GM23338 (cell line): ENCODE measurements around the gene KCNIP2. TPM values are rescaled to one million over a fixed set of nuclear protein-coding genes. Genes with fewer than 3 reads are reported as not detected.

ENCODE experiments used
- ATAC-seq: fragments of 200-7000 bp; cut with Tn5 transposase; 3 replicates; pipeline ENCODE4 v1.9.1; 2020
- DNase-seq: peaks from one replicate; pipeline ENCODE4 v3.0.0-alpha.2; 2015; ENCODE audit warnings: low spot score
- H2AFZ ChIP-seq: fragments of 200-600 bp; sonication (generic); 2 replicates; pipeline ENCODE4 v1.8.0; 2016; ENCODE audit warnings: antibody characterized with exemption, mild to moderate bottlenecking, moderate library complexity
- H3F3A ChIP-seq: fragments of 200-600 bp; sonication (generic); replicated peaks from 2 replicates; pipeline ENCODE4 v1.8.0; 2017; ENCODE audit warnings: antibody characterized with exemption, mixed run types, low read depth
- H3K27ac ChIP-seq: fragments of 200-600 bp; sonication (generic); 2 replicates; pipeline ENCODE4 v1.6.1; 2016; ENCODE audit warnings: low read depth
- H3K27me3 ChIP-seq: fragments of 200-600 bp; sonication (generic); 2 replicates; pipeline ENCODE4 v1.8.0; 2016; ENCODE audit warnings: mild to moderate bottlenecking, mixed run types, moderate library complexity; ENCODE audit not compliant: insufficient read depth
- H3K36me3 ChIP-seq: fragments of 200-600 bp; sonication (generic); 2 replicates; pipeline ENCODE4 v1.8.0; 2016; ENCODE audit warnings: mild to moderate bottlenecking; ENCODE audit not compliant: insufficient read depth
- H3K4me1 ChIP-seq: fragments of 200-600 bp; sonication (generic); 2 replicates; pipeline ENCODE4 v1.8.0; 2016; ENCODE audit warnings: mild to moderate bottlenecking, moderate library complexity; ENCODE audit not compliant: insufficient read depth
- H3K4me2 ChIP-seq: fragments of 200-600 bp; sonication (generic); 2 replicates; pipeline ENCODE4 v1.7.1; 2017; ENCODE audit warnings: mixed run types
- H3K4me3 ChIP-seq: fragments of 200-600 bp; sonication (generic); 2 replicates; pipeline ENCODE4 v1.6.1; 2016; ENCODE audit warnings: mixed run types
- H3K79me2 ChIP-seq: fragments of 200-600 bp; sonication (generic); replicated peaks from 2 replicates; pipeline ENCODE4 v1.8.0; 2017; ENCODE audit warnings: mild to moderate bottlenecking; ENCODE audit not compliant: insufficient read depth
- H3K9me2 ChIP-seq: fragments of 200-600 bp; sonication (generic); 2 replicates; pipeline ENCODE4 v1.8.0; 2017; ENCODE audit not compliant: insufficient read depth
- H4K20me1 ChIP-seq: fragments of 200-600 bp; sonication (generic); replicated peaks from 2 replicates; pipeline ENCODE4 v1.8.0; 2017; ENCODE audit warnings: mild to moderate bottlenecking; ENCODE audit not compliant: insufficient read depth
- H3K27ac Mint-ChIP-seq: 2 replicates; pipeline ENCODE4 v1.8.0; 2020; ENCODE audit warnings: inconsistent platforms, mild to moderate bottlenecking, moderate library complexity, mixed read lengths
- H3K27me3 Mint-ChIP-seq: 3 replicates; pipeline ENCODE4 v1.8.0; 2022; ENCODE audit warnings: low read depth, mild to moderate bottlenecking, moderate library complexity, mixed read lengths, inconsistent platforms; ENCODE audit not compliant: insufficient read depth, poor library complexity
- H3K36me3 Mint-ChIP-seq: 3 replicates; pipeline ENCODE4 v1.8.0; 2021; ENCODE audit warnings: low read depth, mild to moderate bottlenecking, inconsistent platforms, moderate library complexity, mixed read lengths
- H3K4me1 Mint-ChIP-seq: 3 replicates; pipeline ENCODE4 v1.8.0; 2020; ENCODE audit warnings: mild to moderate bottlenecking, inconsistent platforms, mixed read lengths
- H3K4me3 Mint-ChIP-seq: 3 replicates; pipeline ENCODE4 v1.8.0; 2021; ENCODE audit warnings: moderate library complexity, mild to moderate bottlenecking, inconsistent platforms, mixed read lengths
- H3K9me3 Mint-ChIP-seq: 3 replicates; pipeline ENCODE4 v1.8.0; 2020; ENCODE audit warnings: moderate library complexity, mild to moderate bottlenecking, inconsistent platforms, mixed read lengths
- CREB1 ChIP-seq: fragments of 250-450 bp; sonication (Bioruptor Pico); IDR thresholded peaks from 2 replicates; pipeline ENCODE4 v1.5.0; 2020; ENCODE audit warnings: low read depth, mild to moderate bottlenecking, moderate library complexity
- CTCF ChIP-seq, 2 experiments: fragments of 200-600 bp in 1 of 2; sonication (generic) in 1 of 2; conservative IDR thresholded peaks; 2 replicates each; pipeline versions ENCODE4 v1.5.1 to v1.6.1; 2016 to 2017; ENCODE audit warnings: antibody characterized with exemption in 2 of 2, low read depth in 2 of 2, mild to moderate bottlenecking in 2 of 2, moderate library complexity in 1 of 2
- ETS1 ChIP-seq: IDR thresholded peaks from 2 replicates; pipeline ENCODE4 v1.6.1; 2016; ENCODE audit warnings: antibody characterized with exemption
- EZH2 ChIP-seq: fragments of 200-600 bp; sonication (generic); IDR thresholded peaks from one replicate; pipeline ENCODE4 v1.8.0; 2017; ENCODE audit warnings: antibody characterized with exemption, mild to moderate bottlenecking, low read depth; ENCODE audit not compliant: unreplicated experiment
- EZH2phosphoT487 ChIP-seq: fragments of 200-600 bp; sonication (generic); IDR thresholded peaks from one replicate; pipeline ENCODE4 v1.8.1; 2018; ENCODE audit warnings: antibody characterized with exemption; ENCODE audit not compliant: unreplicated experiment
- JUNB ChIP-seq: IDR thresholded peaks from one replicate; pipeline ENCODE4 v1.6.1; 2016; ENCODE audit warnings: antibody characterized with exemption; ENCODE audit not compliant: unreplicated experiment
- NANOG ChIP-seq: IDR thresholded peaks from 2 replicates; pipeline ENCODE4 v1.6.1; 2016; ENCODE audit warnings: antibody characterized with exemption, borderline replicate concordance
- POLR2AphosphoS5 ChIP-seq: IDR thresholded peaks from 2 replicates; pipeline ENCODE4 v1.6.1; 2016; ENCODE audit warnings: antibody characterized with exemption, low read depth
- REST ChIP-seq: IDR thresholded peaks from one replicate; pipeline ENCODE4 v1.6.1; 2018; ENCODE audit warnings: antibody characterized with exemption; ENCODE audit not compliant: unreplicated experiment
- STAT1 ChIP-seq: IDR thresholded peaks from one replicate; pipeline ENCODE4 v1.6.1; 2016; ENCODE audit warnings: antibody characterized with exemption; ENCODE audit not compliant: unreplicated experiment
- ZNF114 ChIP-seq: fragments of 250-450 bp; sonication (Bioruptor Pico); IDR thresholded peaks from 2 replicates; pipeline ENCODE4 v1.5.0; 2020; ENCODE audit warnings: mild to moderate bottlenecking, moderate library complexity
- ZNF331 ChIP-seq: fragments of 250-450 bp; sonication (Bioruptor Pico); IDR thresholded peaks from 2 replicates; pipeline ENCODE4 v1.5.0; 2020; ENCODE audit warnings: low read depth, mild to moderate bottlenecking, moderate library complexity
- ZNF462 ChIP-seq: fragments of 250-450 bp; sonication (Bioruptor Pico); IDR thresholded peaks from 2 replicates; pipeline ENCODE4 v1.5.0; 2020; ENCODE audit warnings: mild to moderate bottlenecking, moderate library complexity
- polyA plus RNA-seq: library from polyadenylated mRNA; unstranded; fragments of >200 nt; fragmentation: Nextera tagmentation; extraction: Ambion mirVana; gene quantifications from 2 replicates; pipeline ENCODE4 v1.2.1, GENCODE V29; 2016
- total RNA-seq: library from RNA; depleted of rRNA; stranded (reverse); fragments of >200 nt; shearing (Covaris generic); gene quantifications from 2 replicates; pipeline ENCODE4 v1.2.3, GENCODE V29; 2014

KCNIP2 gene
- total and polyA plus RNA-seq, 2 experiments from 2014 or later, result 2.2 to 2.6 TPM

DNA sequence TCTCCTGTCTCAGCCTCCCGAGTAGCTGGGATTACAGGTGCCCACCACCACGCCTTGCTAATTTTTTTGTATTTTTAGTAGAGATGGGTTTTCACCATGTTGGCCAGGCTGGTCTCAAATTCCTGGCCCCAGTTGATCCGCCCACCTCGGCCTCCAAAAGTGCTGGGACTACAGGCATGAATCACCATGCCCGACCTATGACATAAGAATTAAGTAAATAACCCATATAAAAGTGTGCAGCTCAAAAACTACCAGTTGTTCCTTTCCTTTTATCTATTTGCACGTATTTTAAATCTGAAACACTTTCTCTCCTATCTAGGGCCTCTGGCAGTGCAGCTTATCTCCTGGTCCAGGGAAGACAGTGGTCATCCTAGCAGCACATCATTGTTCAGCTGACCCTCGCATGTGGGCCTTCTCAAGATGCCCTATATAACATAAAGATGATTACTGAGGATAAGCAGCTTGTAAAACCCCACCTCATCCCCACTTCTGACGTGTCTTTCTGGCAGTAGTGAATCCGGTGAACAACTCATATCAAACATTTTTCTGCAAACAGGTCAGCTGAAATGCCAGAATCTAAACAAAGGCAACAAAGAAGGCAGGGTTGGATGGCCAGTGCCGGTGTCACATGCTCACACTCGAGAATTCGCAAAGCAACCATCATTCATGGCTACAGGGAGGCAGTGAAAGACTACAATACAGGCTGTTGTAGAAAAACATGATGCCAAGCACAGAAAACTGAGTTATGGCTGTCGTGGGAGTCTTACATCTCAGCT, 36.0 kb upstream of the KCNIP2 start:
- no peaks in the 10 kb centered on the region for H3K9me2 ChIP-seq
- Mint-ChIP-seq H3K27me3 (no peaks in the 10 kb centered on the region), H3K4me1 (peaks cover 3% of the 10 kb centered on the region), H3K36me3 (no peaks in the 10 kb centered on the region), H3K4me3 (no peak overlapping the region), H3K9me3 (no peaks in the 10 kb centered on the region), H3K27ac (no peak overlapping the region)
- H3K4me3 ChIP-seq, result no peak overlapping the region
- H2AFZ ChIP-seq, result no peak overlapping the region
- no peaks in the 10 kb centered on the region for H3F3A ChIP-seq
- no peaks in the 10 kb centered on the region for H3K4me1 ChIP-seq
- no peak for DNase-seq
- no peak for TF ChIP-seq ZNF462 (CRISPR knock-in tag)
- no peak for TF ChIP-seq ETS1
- TF ChIP-seq CTCF (conservative IDR thresholded peaks at IDR 0.05; ENCODE audit: low read depth in 2 of 2), result no peak
- TF ChIP-seq JUNB, result no peak
- no peak for TF ChIP-seq NANOG
- TF ChIP-seq POLR2AphosphoS5, result no peak
- no peak for TF ChIP-seq EZH2phosphoT487
- no peak for TF ChIP-seq ZNF114 (CRISPR knock-in tag)
- TF ChIP-seq CREB1, result no peak
- TF ChIP-seq EZH2, result no peak
- TF ChIP-seq ZNF331 (CRISPR knock-in tag), result no peak
- TF ChIP-seq STAT1, result no peak
- no peak for TF ChIP-seq REST
- no peak overlapping the region for H3K4me2 ChIP-seq
- H3K27ac ChIP-seq, result peak overlapping the region; percentile 66; the same call in 1 of the 2 replicates
- H3K27me3 ChIP-seq, result no peaks in the 10 kb centered on the region
- H3K36me3 ChIP-seq, result no peaks in the 10 kb centered on the region
- no peaks in the 10 kb centered on the region for H3K79me2 ChIP-seq
- ATAC-seq, result no peak
- H4K20me1 ChIP-seq, result 0 out of 2 replicates have a peak, but pooled peaks cover 4% of the 10 kb centered on the region
